ENCODE measurements around the gene HUNK.
A peak's percentile ranks its signal among the peaks of the same experiment; 100 is the strongest.
"Not testable (repeated sequence)": the region's sequence is repeated elsewhere in the genome, so short reads cannot be mapped to it uniquely, and the experiment has no call there.

HUNK gene

GRCh38 chr21:31871371-31871770, 1.4 kb upstream of the HUNK start:
- not testable (repeated sequence) for H3K9me3 ChIP-seq (ENCODE audit: control insufficient read depth, low read length); H3K27ac ChIP-seq (ENCODE audit: low read depth, low read length, severe bottlenecking); H3K4me1 ChIP-seq (ENCODE audit: control insufficient read depth, insufficient read depth, low read length, poor library complexity, severe bottlenecking); H3K4me3 ChIP-seq (ENCODE audit: extremely low read depth, insufficient read depth, low read length, poor library complexity, severe bottlenecking); H3K36me3 ChIP-seq (ENCODE audit: control insufficient read depth, insufficient read depth, low read length)
- WGBS, 2 experiments (ENCODE audit: insufficient coverage in 2 of 2) = 96 to 97% methylated on average over 9 to 12 of the region's 14 CpGs

- Histone ChIP-seq H3K4me1 (ENCODE audit: control insufficient read depth, insufficient read depth, low read length, poor library complexity, severe bottlenecking) (peaks cover 9% of the 10 kb centered on the region), H3K27ac (ENCODE audit: low read depth, low read length, severe bottlenecking) (no peak overlapping the region), H3K4me3 (ENCODE audit: extremely low read depth, insufficient read depth, low read length, poor library complexity, severe bottlenecking) (peak overlapping the region; percentile 68), H3K9me3 (ENCODE audit: control insufficient read depth, low read length) (no peaks in the 10 kb centered on the region), H3K36me3 (ENCODE audit: control insufficient read depth, insufficient read depth, low read length) (peaks cover 9% of the 10 kb centered on the region)
- WGBS, 2 experiments (ENCODE audit: insufficient coverage in 2 of 2) = 2 to 6% methylated on average over 7 to 8 of the region's 12 CpGs
Measured at GRCh38 chr21:31872072-31872451, 758 bp upstream of the HUNK start.

- WGBS, 2 experiments (ENCODE audit: insufficient coverage in 2 of 2) = 0 to 1% methylated on average over 34 to 54 of the region's 58 CpGs
- Histone ChIP-seq H3K36me3 (ENCODE audit: control insufficient read depth, insufficient read depth, low read length) (peaks cover 9% of the 10 kb centered on the region), H3K9me3 (ENCODE audit: control insufficient read depth, low read length) (no peaks in the 10 kb centered on the region), H3K4me1 (ENCODE audit: control insufficient read depth, insufficient read depth, low read length, poor library complexity, severe bottlenecking) (peaks cover 9% of the 10 kb centered on the region), H3K27ac (ENCODE audit: low read depth, low read length, severe bottlenecking) (no peak overlapping the region), H3K4me3 (ENCODE audit: extremely low read depth, insufficient read depth, low read length, poor library complexity, severe bottlenecking) (peak overlapping the region; percentile 68)
Measured at GRCh38 chr21:31873275-31873695, 465 bp downstream of the HUNK start.

GRCh38 chr21:31873696-31874599, 1.1 kb downstream of the HUNK start:
- peak overlapping the region; percentile 68 for H3K4me3 ChIP-seq (ENCODE audit: extremely low read depth, insufficient read depth, low read length, poor library complexity, severe bottlenecking)
- WGBS, 2 experiments (ENCODE audit: insufficient coverage in 2 of 2) = 1% methylated on average over 53 to 54 of the region's 77 CpGs
- H3K4me1 ChIP-seq (ENCODE audit: control insufficient read depth, insufficient read depth, low read length, poor library complexity, severe bottlenecking) = peaks cover 13% of the 10 kb centered on the region
- no peak overlapping the region for H3K27ac ChIP-seq (ENCODE audit: low read depth, low read length, severe bottlenecking)
- H3K9me3 ChIP-seq (ENCODE audit: control insufficient read depth, low read length) = no peaks in the 10 kb centered on the region
- peaks cover 9% of the 10 kb centered on the region for H3K36me3 ChIP-seq (ENCODE audit: control insufficient read depth, insufficient read depth, low read length)

GRCh38 chr21:31874812-31875212, 2.0 kb downstream of the HUNK start:
- WGBS, 2 experiments (ENCODE audit: insufficient coverage in 2 of 2) = 37 to 38% methylated on average over 12 of the region's 12 CpGs
- peak overlapping the region; percentile 68 for H3K4me3 ChIP-seq (ENCODE audit: extremely low read depth, insufficient read depth, low read length, poor library complexity, severe bottlenecking)
- H3K27ac ChIP-seq (ENCODE audit: low read depth, low read length, severe bottlenecking) = no peak overlapping the region

GRCh38 chr21:31875496-31876015, 2.7 kb downstream of the HUNK start:
- WGBS, 2 experiments (ENCODE audit: insufficient coverage in 2 of 2) = 92 to 94% methylated on average over 21 of the region's 21 CpGs
- no peak overlapping the region for H3K4me3 ChIP-seq (ENCODE audit: extremely low read depth, insufficient read depth, low read length, poor library complexity, severe bottlenecking)
- no peaks in the 10 kb centered on the region for H3K9me3 ChIP-seq (ENCODE audit: control insufficient read depth, low read length)
- H3K27ac ChIP-seq (ENCODE audit: low read depth, low read length, severe bottlenecking) = no peak overlapping the region
- peaks cover 21% of the 10 kb centered on the region for H3K4me1 ChIP-seq (ENCODE audit: control insufficient read depth, insufficient read depth, low read length, poor library complexity, severe bottlenecking)
- peaks cover 12% of the 10 kb centered on the region for H3K36me3 ChIP-seq (ENCODE audit: control insufficient read depth, insufficient read depth, low read length)

More at GRCh38 chr21:31874812-31875212, 2.0 kb downstream of the HUNK start:
- H3K9me3 ChIP-seq (ENCODE audit: control insufficient read depth, low read length) = no peaks in the 10 kb centered on the region
- H3K4me1 ChIP-seq (ENCODE audit: control insufficient read depth, insufficient read depth, low read length, poor library complexity, severe bottlenecking) = peaks cover 18% of the 10 kb centered on the region
- peaks cover 9% of the 10 kb centered on the region for H3K36me3 ChIP-seq (ENCODE audit: control insufficient read depth, insufficient read depth, low read length)

GRCh38 chr21:31877463-31877957, 4.7 kb downstream of the HUNK start:
- peaks cover 17% of the 10 kb centered on the region for H3K36me3 ChIP-seq (ENCODE audit: control insufficient read depth, insufficient read depth, low read length)
- peaks cover 15% of the 10 kb centered on the region for H3K4me1 ChIP-seq (ENCODE audit: control insufficient read depth, insufficient read depth, low read length, poor library complexity, severe bottlenecking)
- no peak overlapping the region for H3K4me3 ChIP-seq (ENCODE audit: extremely low read depth, insufficient read depth, low read length, poor library complexity, severe bottlenecking)
- H3K27ac ChIP-seq (ENCODE audit: low read depth, low read length, severe bottlenecking) = no peak overlapping the region
- 98 to 100% methylated on average over 4 to 5 of the region's 5 CpGs for WGBS, 2 experiments (ENCODE audit: insufficient coverage in 2 of 2)
- H3K9me3 ChIP-seq (ENCODE audit: control insufficient read depth, low read length) = no peaks in the 10 kb centered on the region

GRCh38 chr21:31878831-31879230, 6.0 kb downstream of the HUNK start:
- H3K9me3 ChIP-seq (ENCODE audit: control insufficient read depth, low read length) = no peaks in the 10 kb centered on the region
- H3K4me1 ChIP-seq (ENCODE audit: control insufficient read depth, insufficient read depth, low read length, poor library complexity, severe bottlenecking) = peaks cover 15% of the 10 kb centered on the region
- H3K27ac ChIP-seq (ENCODE audit: low read depth, low read length, severe bottlenecking) = no peak overlapping the region
- no peak overlapping the region for H3K4me3 ChIP-seq (ENCODE audit: extremely low read depth, insufficient read depth, low read length, poor library complexity, severe bottlenecking)
- H3K36me3 ChIP-seq (ENCODE audit: control insufficient read depth, insufficient read depth, low read length) = peaks cover 17% of the 10 kb centered on the region
- 76 to 96% methylated on average over 2 of the region's 2 CpGs for WGBS, 2 experiments (ENCODE audit: insufficient coverage in 2 of 2)

GRCh38 chr21:31879241-31879650, 6.4 kb downstream of the HUNK start:
- 83 to 86% methylated on average over 10 of the region's 10 CpGs for WGBS, 2 experiments (ENCODE audit: insufficient coverage in 2 of 2)
- H3K27ac ChIP-seq (ENCODE audit: low read depth, low read length, severe bottlenecking) = no peak overlapping the region
- H3K4me1 ChIP-seq (ENCODE audit: control insufficient read depth, insufficient read depth, low read length, poor library complexity, severe bottlenecking) = peaks cover 15% of the 10 kb centered on the region
- H3K9me3 ChIP-seq (ENCODE audit: control insufficient read depth, low read length) = no peaks in the 10 kb centered on the region
- H3K4me3 ChIP-seq (ENCODE audit: extremely low read depth, insufficient read depth, low read length, poor library complexity, severe bottlenecking) = no peak overlapping the region
- H3K36me3 ChIP-seq (ENCODE audit: control insufficient read depth, insufficient read depth, low read length) = peaks cover 17% of the 10 kb centered on the region

- no peaks in the 10 kb centered on the region for H3K9me3 ChIP-seq (ENCODE audit: control insufficient read depth, low read length)
- 56 to 87% methylated on average over 2 to 3 of the region's 7 CpGs for WGBS, 2 experiments (ENCODE audit: insufficient coverage in 2 of 2)
- H3K4me3 ChIP-seq (ENCODE audit: extremely low read depth, insufficient read depth, low read length, poor library complexity, severe bottlenecking) = no peak overlapping the region
- H3K4me1 ChIP-seq (ENCODE audit: control insufficient read depth, insufficient read depth, low read length, poor library complexity, severe bottlenecking) = peaks cover 11% of the 10 kb centered on the region
- peaks cover 17% of the 10 kb centered on the region for H3K36me3 ChIP-seq (ENCODE audit: control insufficient read depth, insufficient read depth, low read length)
- H3K27ac ChIP-seq (ENCODE audit: low read depth, low read length, severe bottlenecking) = no peak overlapping the region
Measured at GRCh38 chr21:31879911-31880310, 7.1 kb downstream of the HUNK start.

GRCh38 chr21:31880816-31881215, 8.0 kb downstream of the HUNK start:
- peaks cover 11% of the 10 kb centered on the region for H3K4me1 ChIP-seq (ENCODE audit: control insufficient read depth, insufficient read depth, low read length, poor library complexity, severe bottlenecking)
- peaks cover 15% of the 10 kb centered on the region for H3K36me3 ChIP-seq (ENCODE audit: control insufficient read depth, insufficient read depth, low read length)
- no peak overlapping the region for H3K4me3 ChIP-seq (ENCODE audit: extremely low read depth, insufficient read depth, low read length, poor library complexity, severe bottlenecking)
- no peaks in the 10 kb centered on the region for H3K9me3 ChIP-seq (ENCODE audit: control insufficient read depth, low read length)
- H3K27ac ChIP-seq (ENCODE audit: low read depth, low read length, severe bottlenecking) = no peak overlapping the region
- WGBS, 2 experiments (ENCODE audit: insufficient coverage in 2 of 2) = 85 to 91% methylated on average over 6 to 8 of the region's 8 CpGs
